ENCODE results near the gene ZMIZ1. TPM values are rescaled to one million over a fixed set of nuclear protein-coding genes. Genes with fewer than 3 reads are reported as not detected.

Gene ZMIZ1
- total RNA-seq, 1 experiment from 2014 or later, result 34.2 TPM

DNA sequence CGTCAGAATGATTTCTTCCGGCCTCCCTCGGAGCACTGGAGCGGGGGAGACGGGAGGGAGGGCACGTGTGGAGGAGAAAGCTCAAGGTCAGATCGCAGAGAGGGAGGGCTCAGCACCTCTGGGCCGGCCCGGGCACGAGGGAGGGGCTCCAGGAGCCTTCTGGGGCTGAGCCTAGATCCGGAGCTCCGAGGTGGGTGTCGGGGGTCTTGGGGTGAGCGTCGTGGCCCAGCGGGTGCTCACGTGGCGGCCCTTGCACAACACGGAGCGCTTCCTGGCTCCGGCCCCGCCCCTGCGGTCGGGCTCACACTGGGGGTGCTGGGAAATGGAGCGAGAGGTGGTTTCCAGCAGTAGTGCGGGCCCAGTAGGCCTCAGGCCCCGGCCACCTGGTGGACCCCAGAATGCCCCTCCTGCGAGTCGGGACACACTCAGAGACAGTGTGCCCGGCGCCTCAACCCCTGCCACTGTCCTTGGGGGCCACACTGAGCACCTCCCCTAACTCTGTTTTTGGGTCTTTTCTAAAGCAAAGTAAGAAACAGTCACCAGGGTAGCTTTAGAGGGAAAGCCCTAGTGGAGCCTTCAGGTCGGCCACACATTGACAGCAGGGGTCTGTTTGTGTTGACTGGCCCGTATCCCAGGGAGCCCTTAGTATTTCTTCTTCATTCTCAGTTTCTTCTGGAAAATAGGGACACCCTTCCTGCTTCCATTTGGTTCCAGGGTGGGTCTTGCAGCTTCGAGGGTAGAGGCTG, 279.3 kb downstream of the ZMIZ1 start:
- no peak; the same call in 1 of the 2 replicates for TF ChIP-seq TCF7L2 (IDR thresholded peaks at IDR 0.05; ENCODE audit: low read depth, low read length)
- TF ChIP-seq REST (IDR thresholded peaks at IDR 0.05; ENCODE audit: insufficient read depth in 1 of 2, low read depth in 2 of 2, low read length in 1 of 2), result no peak
- TF ChIP-seq POLR2AphosphoS5 (IDR thresholded peaks at IDR 0.05; ENCODE audit: low read depth, low read length), result no peak
- no peak for TF ChIP-seq SIN3A (IDR thresholded peaks at IDR 0.05; ENCODE audit: borderline replicate concordance, insufficient read depth, low read depth, low read length)
- TF ChIP-seq CTCF (IDR thresholded peaks at IDR 0.05), result no peak
- DNase-seq (ENCODE audit: low read depth, low spot score) (no peak), ATAC-seq (peak; percentile 64)
- Histone ChIP-seq H3K4me1 (ENCODE audit: control insufficient read depth, insufficient read depth, low read length) (peaks cover 14% of the 10 kb centered on the region), H3K9me3 (ENCODE audit: control insufficient read depth, insufficient read depth, low read depth, low read length) (no peaks in the 10 kb centered on the region), H3K4me3 (ENCODE audit: low read depth in 2 of 2, low read length in 2 of 2) (peak overlapping the region; percentile 88 to 95), H3K36me3 (ENCODE audit: control insufficient read depth, insufficient read depth, low read length) (peaks cover 2% of the 10 kb centered on the region; the same call in 1 of the 2 replicates), H3K27me3 (ENCODE audit: control insufficient read depth, insufficient read depth, low read length) (no peaks in the 10 kb centered on the region), H3K27ac (ENCODE audit: low read length) (peak overlapping the region; percentile 85)
- in situ Hi-C loops (cut with HindIII; ENCODE audit: low pct_unique_long_range_greater_than_20kb, low sequenced_read_pairs), result no loop called here
- CTCF ChIA-PET, result no interaction called here
- no TSS peak for BruUV-seq (replicated peaks)
- POLR2A ChIA-PET, result no interaction called here
- intact Hi-C loops (cut with micrococcal nuclease; ENCODE audit: unreplicated experiment), result no loop called here

DNA sequence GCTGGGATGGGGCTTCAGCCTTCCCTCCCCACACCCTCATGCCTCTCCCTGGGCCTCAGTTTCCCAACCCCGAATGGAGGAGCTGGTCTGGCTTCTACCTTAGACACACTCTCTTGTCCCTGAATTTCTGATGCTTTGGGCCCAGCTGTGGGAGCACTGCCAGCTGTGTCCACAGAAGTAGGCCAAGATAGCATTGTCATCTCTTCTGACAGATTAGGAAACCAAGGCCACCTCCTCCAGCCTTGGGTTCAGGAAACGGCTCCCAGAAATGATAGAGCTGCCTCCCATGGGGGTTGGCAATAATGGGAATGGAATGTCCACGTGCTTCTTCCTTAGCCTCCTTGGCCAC, 279.8 kb downstream of the ZMIZ1 start:
- ATAC-seq (no peak), DNase-seq (ENCODE audit: low read depth, low spot score) (no peak)
- intact Hi-C loops (cut with micrococcal nuclease; ENCODE audit: unreplicated experiment) (no loop called here), in situ Hi-C loops (cut with HindIII; ENCODE audit: low pct_unique_long_range_greater_than_20kb, low sequenced_read_pairs) (no loop called here)
- H3K27ac ChIP-seq (ENCODE audit: low read length), result peak overlapping the region; percentile 85
- ChIA-PET POLR2A (no interaction called here), CTCF (no interaction called here)
- no peaks in the 10 kb centered on the region for H3K9me3 ChIP-seq (ENCODE audit: control insufficient read depth, insufficient read depth, low read depth, low read length)
- no peak for TF ChIP-seq POLR2AphosphoS5 (IDR thresholded peaks at IDR 0.05; ENCODE audit: low read depth, low read length)
- no peak for TF ChIP-seq SIN3A (IDR thresholded peaks at IDR 0.05; ENCODE audit: borderline replicate concordance, insufficient read depth, low read depth, low read length)
- peak overlapping the region; percentile 88 to 95 for H3K4me3 ChIP-seq (ENCODE audit: low read depth in 2 of 2, low read length in 2 of 2)
- peaks cover 14% of the 10 kb centered on the region for H3K4me1 ChIP-seq (ENCODE audit: control insufficient read depth, insufficient read depth, low read length)
- no TSS peak for BruUV-seq (replicated peaks)
- no peaks in the 10 kb centered on the region for H3K27me3 ChIP-seq (ENCODE audit: control insufficient read depth, insufficient read depth, low read length)
- H3K36me3 ChIP-seq (ENCODE audit: control insufficient read depth, insufficient read depth, low read length), result peaks cover 2% of the 10 kb centered on the region; the same call in 1 of the 2 replicates

DNA sequence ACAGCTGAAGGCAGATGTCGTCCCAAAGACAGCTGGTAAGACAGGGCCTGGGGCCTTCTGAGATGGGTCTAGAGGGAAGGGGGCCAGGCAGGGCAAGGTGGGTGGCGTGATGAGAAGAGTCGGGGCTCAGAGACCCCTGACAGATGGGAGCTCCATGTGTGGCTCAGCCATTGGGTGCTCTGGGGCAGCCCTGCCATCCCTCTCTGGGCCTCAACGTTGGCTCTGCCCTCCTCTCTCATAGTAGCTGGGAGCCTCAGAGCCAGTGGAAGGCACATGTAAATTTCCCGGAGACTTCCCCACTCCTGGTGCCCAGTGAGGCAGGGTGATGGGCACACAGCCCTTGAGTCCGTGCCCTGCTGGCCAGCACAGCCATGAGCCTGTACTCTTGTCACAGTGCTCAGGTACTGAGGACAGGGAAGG, 280.3 kb downstream of the ZMIZ1 start:
- intact Hi-C loops (cut with micrococcal nuclease; ENCODE audit: unreplicated experiment) (no loop called here), in situ Hi-C loops (cut with HindIII; ENCODE audit: low pct_unique_long_range_greater_than_20kb, low sequenced_read_pairs) (no loop called here)
- ChIA-PET CTCF (no interaction called here), POLR2A (no interaction called here)
- Histone ChIP-seq H3K36me3 (ENCODE audit: control insufficient read depth, insufficient read depth, low read length) (peaks cover 2% of the 10 kb centered on the region; the same call in 1 of the 2 replicates), H3K27me3 (ENCODE audit: control insufficient read depth, insufficient read depth, low read length) (no peaks in the 10 kb centered on the region), H3K4me3 (ENCODE audit: low read depth in 2 of 2, low read length in 2 of 2) (no peak overlapping the region), H3K9me3 (ENCODE audit: control insufficient read depth, insufficient read depth, low read depth, low read length) (no peaks in the 10 kb centered on the region), H3K27ac (ENCODE audit: low read length) (no peak overlapping the region), H3K4me1 (ENCODE audit: control insufficient read depth, insufficient read depth, low read length) (peaks cover 14% of the 10 kb centered on the region)
- no TSS peak for BruUV-seq (replicated peaks)
- DNase-seq (ENCODE audit: low read depth, low spot score) (no peak), ATAC-seq (no peak)
- no peak for TF ChIP-seq TCF7L2 (IDR thresholded peaks at IDR 0.05; ENCODE audit: low read depth, low read length)
